GM21529 (cell line): ENCODE measurements around the gene RERGL.
"Not testable (repeated sequence)": the region's sequence is repeated elsewhere in the genome, so short reads cannot be mapped to it uniquely, and the experiment has no call there.

Experiments
- ATAC-seq: cut with Tn5 transposase; IDR thresholded peaks from one replicate; pipeline ENCODE4 v1.9.1; 2021; ENCODE audit not compliant: unreplicated experiment

Gene RERGL, protein sequence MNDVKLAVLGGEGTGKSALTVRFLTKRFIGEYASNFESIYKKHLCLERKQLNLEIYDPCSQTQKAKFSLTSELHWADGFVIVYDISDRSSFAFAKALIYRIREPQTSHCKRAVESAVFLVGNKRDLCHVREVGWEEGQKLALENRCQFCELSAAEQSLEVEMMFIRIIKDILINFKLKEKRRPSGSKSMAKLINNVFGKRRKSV

DNA sequence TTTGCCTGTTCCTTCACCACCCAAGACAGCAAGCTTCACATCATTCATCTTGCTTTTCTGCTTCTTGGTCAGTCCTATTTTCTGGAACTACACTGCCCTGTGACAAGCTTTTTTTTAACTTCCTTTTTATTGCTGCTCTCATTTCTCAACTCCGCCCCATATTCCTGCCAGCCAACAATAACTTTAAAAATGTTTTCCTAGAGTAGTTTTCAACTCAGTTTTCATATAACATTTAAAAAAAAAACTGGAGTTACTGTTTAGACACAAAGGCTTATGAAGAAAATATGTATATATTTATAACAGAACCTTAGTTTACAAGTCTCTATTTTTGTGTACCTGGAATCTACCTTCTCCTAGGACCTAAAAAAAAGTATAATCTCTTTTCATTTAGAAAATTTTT is at the start of gene RERGL:
Gene RERGL, minus strand, starts transcription at position 101 of the 400 bp plus-strand sequence. Its CDS starts 53 bp downstream, at position 48.
- no peak for ATAC-seq

DNA sequence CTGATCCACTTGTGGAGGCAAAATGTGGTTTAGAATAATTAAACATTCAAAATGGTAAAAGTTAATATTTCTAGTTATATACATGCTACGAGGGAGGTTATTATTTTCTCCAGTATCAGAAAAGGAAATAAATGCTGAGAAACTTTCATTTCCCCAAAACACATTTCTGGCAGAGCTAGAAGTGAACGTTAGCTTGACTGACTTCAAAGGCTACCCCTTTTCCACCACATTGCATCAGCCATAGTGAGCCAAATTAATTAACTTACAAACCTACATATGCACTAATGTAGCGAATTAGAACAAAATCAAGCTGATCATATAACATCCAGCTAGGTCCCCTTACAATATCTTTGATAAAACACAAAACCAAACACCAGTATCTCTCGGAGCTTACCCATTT is 49.3 kb upstream of the RERGL start:
- ATAC-seq, result no peak

DNA sequence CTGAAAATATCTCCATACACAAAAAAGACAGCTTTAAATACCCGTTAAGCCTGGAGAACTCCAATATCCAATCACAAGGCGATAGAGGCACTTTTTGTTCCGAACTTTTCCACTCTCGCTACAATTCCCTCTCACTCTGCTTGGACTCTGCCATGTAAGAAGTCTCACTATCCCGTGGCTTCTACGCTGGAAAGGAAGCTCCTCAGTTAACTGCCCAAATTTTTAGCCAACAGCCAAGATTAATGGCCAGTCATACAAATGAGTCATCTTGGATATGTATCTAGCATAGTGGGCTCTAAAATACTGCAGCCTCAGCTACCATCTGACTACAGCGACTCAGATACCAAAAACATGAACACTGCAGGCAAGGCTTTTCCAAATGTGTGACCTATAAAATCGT is 45.5 kb upstream of the RERGL start:
- no peak for ATAC-seq

DNA sequence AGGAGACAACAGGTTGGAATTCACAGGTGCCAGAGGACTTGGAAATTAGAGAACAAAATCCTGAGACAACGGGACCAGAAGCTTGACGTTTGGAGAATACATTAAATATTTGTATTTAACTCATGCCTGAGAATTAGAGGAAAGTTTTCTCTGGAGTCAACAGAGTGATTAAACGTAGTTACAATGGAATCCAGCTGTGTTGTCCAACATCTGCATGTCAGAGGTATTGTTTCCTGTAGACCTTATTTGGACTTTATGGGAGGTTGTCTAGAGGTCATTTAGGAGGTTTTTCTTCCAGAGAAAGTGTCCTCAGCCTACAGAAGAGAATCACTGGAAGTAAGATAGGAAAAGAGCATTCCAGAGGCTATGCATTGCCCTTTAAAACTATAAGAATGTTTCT is 45.1 kb upstream of the RERGL start:
- ATAC-seq, result no peak

DNA sequence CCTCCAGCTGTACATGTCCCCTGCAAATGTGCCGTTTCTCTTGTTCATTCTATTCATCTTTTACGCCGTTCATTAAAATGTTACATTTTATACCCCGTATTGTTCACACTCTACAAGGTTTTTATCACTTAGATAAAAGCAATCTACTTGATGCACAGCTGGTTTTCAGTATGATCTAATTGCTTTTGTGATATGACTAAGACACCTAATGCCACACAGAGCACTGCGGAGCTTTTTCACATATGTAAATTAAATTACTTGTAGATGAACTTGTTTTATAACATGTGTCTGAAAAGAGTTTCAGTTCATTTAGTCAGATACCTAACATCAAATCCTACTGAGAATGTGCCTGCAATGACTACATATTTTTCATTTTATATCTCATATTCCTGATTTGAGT is 40.9 kb upstream of the RERGL start:
- ATAC-seq, result no peak

DNA sequence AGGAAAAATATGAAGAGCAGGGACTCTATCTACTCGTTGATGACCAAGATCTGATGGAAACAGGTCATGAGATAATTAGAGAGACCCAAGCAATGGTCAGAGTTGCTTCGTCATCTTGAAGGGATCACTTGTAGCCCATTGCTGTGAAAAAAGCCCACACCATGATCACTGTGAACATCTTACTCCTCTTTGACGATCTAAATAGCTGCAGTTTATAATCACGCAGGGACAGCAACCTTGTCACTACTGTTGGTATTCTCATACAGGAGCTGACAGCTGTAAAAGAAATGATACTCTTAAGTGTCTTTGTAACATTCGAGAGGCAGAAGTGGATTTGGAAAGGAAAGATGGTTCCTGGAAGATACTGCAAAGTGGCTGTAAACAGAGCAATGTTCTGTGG is 33.7 kb upstream of the RERGL start:
- ATAC-seq, result no peak

DNA sequence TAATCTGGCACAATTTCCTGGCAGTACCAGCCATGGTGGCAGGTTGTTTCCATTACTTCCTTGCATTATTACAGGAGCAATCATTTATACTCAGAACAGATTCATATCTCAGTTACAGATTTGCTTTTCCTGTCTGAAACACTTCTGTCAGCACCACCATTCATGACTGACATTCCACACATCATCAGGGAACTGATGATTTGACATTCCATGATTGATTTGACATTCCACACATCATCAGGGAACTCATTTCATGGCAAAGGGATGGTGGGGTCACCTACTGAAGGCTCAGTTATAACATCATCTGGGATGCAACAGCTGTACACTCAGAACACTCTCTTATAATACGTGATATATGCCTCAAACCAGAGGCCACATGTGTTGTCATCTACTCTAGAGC is 30.9 kb upstream of the RERGL start:
- no peak for ATAC-seq

DNA sequence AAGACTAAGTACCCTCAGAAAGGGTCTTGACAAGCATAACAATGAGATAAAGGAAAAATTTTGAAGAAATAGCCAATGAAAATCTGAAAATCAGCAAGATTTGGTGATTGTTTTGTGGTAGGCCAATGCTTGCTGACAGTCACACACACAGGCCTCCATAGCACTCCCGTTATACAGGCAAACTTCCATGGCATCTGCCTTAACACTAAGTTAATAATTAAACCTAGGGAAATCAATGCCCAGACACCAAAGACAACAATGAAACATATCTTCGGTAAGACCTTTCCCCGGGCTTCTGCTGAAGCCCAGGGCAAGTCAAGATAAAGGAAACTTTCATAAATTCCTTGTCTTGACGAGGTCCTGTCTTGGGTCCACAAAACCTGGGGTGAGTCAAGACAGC is 18.6 kb upstream of the RERGL start:
- ATAC-seq, result no peak

DNA sequence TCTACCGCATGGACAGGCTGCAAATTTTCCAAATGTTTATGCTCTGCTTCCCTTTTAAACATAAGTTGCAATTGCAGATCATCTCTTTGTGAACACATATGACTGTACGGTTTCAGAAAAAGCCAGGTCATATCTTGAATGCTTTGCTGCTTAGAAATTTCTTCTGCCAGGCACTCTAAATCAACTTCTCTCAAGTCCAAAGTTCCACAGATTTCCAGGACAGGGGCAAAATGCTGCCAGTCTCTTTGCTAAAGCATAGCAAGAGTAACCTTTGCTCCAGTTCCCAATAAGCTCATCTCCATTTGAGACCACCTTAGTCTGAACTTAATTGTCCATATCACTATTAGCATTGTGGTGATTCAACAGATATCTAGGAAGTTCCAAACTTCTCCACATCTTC is 13.6 kb upstream of the RERGL start:
- no peak for ATAC-seq

DNA sequence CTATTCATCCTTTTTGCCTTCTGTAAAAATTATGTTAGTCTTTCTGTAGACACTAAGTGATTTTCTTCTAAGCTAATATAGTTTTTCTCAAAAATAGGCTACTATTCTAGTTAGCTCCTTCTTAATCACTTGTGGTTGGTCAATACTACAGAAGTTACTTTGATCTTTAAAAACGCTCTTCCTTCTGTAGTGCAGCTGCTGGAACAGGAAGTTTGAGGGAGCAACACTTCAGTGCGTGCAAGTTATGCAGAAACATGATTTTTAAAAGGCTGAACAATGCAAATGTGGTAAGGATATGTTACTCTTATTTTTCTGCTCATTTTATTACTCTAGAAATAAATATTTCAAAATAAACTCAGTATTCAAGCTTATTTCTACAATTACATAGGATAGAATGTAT is 11.1 kb upstream of the RERGL start:
- no peak for ATAC-seq

DNA sequence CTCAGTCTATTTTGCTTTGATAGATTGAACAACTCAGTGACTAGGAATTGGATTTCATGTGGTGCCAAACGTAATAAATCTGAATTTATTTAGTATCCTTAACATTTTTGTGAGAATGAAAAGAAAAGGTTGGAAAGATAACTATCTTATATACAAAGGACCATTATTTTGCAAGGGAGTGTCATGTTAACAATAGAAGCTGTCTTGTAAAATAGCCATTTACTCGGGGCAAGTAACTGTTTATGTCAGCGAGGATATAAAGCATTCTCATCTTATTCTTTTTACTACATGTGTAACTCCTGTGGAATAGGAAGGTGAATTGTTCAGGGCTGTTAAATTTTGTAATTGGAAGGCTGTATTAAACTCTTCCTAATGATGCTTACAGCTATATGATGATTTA is 5.9 kb downstream of the RERGL start:
- no peak for ATAC-seq

DNA sequence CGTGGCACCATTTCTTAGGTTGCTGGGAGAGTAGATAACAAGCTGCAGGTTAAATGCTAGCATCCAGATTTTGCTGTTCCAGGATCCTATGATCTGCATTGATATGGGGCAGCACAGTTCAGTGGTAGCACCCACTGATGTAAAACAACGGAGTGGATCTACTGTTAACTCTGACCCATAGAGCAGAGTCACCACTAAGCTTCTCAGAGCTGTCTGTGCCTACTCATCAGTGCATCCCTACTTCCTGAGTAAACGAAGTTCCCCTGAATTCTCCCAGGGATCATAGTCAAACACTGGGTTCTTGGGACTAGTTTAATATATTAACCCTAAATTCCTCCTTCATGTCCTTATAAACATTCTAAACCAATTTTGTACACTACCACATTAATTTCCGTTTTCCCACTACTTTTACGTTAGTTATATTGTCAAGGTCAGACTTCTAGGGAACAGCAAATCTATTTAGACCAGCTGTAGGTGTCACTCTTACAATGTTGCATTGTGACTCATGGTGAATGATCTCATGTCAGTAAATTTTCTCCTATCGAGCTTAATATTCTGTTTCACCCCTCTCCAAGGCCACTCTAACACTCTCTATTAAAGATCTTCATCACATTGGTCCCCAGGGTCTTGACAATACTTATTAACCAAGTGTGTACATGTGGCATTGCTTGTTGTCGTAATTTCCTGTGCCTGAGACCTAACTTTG is 10.3 kb downstream of the RERGL start:
- ATAC-seq, result no peak

DNA sequence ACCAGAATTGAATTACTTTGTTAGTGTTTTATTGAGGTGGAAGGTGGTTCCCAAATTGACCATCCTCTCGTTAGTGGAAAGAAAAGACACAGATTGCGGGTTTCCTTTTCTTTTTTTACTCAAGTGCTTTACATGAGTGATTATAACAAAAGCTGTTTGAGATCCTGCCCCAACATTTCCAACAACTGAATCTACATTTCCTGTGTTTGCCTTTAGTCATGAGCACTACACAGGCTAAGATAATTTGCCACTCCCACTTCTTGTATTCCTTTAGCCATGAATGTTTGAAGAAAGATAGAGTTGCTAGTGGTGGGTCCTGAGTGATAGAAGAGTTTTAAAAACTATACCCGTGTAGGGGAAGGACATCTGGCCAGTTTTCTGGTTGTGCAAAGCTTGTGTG is 16.0 kb downstream of the RERGL start:
- ATAC-seq, result no peak

DNA sequence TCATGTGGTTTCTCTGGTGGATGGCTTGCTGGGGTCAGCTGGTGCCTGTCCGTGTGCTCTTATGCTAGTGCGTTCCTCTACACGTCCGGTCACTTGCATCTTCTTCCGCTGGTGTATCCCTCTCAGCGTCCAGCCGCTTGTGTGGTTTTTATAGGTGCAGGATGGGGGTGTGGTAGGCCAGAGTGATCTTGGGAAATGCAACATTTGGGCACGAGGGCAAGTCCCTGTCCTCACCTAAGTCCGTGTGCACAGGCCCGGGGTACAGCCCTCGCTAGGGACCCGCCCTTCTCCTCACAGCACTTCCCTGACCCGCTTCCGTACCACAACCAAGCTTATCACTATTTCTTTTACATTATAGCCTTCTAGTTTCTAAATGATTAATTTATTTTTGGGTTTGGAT is 17.3 kb downstream of the RERGL start:
- ATAC-seq, result no peak

DNA sequence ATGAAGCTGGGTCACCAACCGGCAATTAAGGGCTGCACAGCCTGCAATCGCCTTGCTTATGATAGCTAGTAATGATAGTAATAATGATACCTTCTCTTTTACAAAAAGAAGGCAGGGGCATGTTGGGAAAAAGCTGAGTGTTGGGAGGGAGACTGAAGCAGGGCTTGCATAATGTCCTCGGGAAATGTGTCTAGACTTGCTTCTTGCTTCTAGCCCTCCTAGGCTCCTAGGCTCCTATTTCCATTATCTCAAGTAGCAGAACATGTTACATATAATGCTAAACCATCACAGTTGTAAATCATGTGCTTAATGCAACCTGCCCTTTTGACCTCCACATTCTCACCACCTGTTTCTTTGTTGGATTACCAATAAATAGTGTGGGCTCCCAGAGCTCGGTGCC is 18.7 kb downstream of the RERGL start:
- no peak for ATAC-seq

DNA sequence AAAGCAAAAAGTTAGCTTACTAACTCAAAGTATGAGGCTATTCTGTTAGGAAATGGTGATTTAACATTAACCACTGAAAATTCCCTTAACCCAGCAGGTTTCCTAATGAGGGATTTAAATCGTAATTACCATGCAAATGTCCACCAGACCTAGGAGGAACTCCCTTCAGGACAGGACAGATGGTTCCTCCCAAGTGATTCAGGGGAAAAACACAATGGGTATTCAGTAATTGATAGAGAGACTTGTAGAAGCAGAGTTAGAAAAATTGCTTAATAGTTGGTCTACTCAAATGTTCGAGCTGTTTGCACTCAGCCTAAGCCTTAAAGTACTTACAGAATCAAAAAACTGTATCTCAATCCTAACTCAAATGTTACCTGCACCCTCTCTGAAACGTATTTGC is 21.6 kb downstream of the RERGL start:
- no peak for ATAC-seq

DNA sequence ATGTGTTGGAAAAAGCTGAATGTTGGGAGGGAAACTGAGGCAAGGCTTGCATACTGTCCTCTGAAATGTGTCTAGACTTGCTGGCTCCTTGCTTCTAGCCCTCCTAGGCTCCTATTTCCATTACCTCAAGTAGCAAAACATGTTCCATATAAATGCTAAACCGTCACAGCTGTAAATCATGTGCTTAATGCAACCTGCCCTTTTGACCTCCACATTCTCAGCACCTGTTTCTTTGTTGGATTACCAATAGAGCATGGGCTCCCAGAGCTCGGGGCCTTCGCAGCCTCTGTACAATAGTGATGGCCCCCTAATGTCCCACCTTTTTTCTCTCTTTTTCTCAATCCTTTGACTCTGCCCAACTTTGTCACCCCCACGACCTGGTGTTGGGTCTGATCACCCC is 23.3 kb downstream of the RERGL start:
- no peak for ATAC-seq

DNA sequence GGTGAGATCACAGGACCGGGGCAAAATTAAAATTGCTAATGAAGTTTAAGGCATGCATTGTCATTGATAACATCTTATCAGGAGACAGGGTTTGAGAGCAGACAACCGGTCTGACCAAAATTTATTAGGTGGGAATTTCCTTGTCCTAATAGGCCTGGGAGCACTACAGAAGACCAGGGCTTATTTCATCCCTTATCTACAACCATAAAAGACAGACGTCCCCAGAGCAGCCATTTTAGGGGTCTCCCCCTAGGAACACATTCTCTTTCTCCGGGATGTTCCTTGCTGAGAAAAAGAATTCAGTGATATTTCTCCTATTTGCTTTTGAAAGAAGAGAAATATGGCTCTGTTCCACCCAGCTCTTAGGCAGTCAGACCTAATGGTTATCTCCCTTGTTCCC is 27.1 kb downstream of the RERGL start:
- ATAC-seq, result not testable (repeated sequence)

DNA sequence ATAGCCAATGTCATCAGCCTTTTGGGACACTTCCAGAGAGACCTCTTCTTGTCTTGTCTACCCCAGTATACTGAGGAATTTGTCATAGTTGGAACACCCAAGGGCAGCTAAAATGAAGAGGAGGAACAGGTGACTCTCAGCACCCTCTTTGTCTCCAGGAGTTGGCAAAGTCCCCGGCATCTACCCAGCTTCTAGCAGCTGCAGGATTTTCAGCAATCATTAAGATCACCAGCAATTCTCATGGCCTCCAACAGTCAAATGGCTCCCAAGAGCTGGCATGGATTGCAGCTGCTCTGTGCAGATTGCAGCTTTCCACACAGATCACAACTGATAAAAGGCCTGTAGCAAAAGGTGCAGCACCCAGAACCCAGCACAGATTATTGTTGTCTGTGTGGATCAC is 32.9 kb downstream of the RERGL start:
- ATAC-seq, result no peak

DNA sequence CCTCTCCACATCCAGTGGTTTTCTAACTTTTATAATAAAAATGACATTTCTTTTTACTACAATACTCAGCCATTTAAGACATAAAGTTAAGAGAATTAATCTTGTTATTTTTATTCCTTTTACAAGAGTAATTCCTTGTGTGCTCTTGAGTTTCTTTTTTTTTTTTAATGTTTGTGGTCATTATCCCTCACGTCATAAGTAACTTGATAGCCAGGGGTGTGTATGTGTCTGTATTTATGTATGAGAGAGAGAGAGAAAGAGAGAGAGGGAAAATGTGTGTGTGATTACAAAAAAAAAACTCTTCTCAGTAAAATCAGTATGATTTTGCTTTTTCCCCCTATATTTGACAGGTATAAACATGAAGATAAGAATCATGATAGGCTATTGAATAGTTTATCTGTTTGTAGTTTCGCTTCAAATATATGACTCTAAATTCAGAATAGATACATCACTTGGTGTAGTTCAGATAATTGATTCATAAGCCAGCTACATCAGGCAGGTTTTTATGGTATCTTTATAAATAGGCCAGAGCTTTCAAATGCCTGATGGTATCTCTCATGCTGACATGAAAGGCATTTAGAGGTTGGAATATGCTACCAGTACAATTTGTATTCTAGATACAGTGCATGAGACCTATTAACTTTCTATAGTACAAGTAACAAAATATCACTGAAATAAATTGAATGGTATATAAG is 34.9 kb downstream of the RERGL start:
- ATAC-seq, result no peak

DNA sequence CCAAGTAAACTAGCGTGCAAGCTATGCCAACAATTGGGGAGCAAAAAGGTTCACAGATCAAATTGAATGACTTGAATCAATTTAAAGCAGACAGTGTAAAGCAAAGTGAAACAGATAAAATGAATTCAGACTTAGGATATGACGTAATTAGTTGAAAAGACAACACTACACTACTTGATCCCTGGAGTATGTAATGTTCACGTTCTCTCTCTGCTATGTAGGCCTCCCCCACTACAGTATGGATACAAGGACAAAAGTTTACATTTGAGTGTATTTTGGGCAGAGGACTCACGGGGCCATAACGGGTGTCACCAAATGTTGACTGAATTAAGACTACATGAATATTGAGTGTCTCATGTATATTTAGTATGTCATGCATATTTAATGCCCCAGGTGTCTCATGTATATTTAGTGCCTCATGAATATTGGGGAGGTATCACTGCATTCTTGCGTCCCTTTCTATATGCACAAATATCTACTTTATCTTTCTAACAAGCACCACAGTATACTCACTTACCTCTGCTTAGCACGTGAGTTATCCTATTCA is 44.5 kb downstream of the RERGL start:
- no peak for ATAC-seq

DNA sequence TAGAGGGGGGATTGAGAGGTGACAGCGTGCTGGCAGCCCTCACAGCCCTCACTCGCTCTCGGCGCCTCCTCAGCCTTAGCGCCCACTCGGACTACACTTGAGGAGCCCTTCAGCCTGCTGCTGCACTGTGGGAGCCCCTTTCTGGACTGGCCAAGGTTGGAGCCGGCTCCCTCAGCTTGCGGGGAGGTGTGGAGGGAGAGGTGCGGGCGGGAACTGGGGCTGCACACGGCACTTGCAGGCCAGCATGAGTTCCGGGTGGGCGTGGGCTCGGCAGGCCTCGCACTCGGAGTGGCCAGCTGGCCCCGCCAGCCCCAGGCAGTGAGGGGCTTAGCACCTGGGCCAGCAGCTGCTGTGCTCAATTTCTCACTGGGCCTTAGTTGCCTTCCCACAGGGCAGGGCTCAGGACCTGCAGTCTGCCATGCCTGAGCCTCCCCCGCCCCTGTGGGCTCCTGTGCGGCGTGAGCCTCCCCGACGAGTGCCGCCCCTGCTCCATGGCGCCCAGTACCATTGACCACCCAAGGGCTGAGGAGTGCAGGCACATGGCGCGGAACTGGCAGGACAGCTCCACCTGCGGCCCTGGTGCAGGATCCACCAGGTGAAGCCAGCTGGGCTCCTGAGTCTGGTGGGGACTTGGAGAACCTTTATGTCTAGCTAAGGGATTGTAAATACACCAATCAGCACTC is 49.8 kb downstream of the RERGL start:
- not testable (repeated sequence) for ATAC-seq
